Measurements from ENCODE around the gene CAMK4. TPM values are rescaled to one million over a fixed set of nuclear protein-coding genes. Genes with fewer than 3 reads are reported as not detected.
"Not testable (repeated sequence)": the region's sequence is repeated elsewhere in the genome, so short reads cannot be mapped to it uniquely, and the experiment has no call there.

The CAMK4 gene
- total RNA-seq, 4 donors from 2014 or later = 0.75 to 5.6 (median 4.7) TPM

DNA sequence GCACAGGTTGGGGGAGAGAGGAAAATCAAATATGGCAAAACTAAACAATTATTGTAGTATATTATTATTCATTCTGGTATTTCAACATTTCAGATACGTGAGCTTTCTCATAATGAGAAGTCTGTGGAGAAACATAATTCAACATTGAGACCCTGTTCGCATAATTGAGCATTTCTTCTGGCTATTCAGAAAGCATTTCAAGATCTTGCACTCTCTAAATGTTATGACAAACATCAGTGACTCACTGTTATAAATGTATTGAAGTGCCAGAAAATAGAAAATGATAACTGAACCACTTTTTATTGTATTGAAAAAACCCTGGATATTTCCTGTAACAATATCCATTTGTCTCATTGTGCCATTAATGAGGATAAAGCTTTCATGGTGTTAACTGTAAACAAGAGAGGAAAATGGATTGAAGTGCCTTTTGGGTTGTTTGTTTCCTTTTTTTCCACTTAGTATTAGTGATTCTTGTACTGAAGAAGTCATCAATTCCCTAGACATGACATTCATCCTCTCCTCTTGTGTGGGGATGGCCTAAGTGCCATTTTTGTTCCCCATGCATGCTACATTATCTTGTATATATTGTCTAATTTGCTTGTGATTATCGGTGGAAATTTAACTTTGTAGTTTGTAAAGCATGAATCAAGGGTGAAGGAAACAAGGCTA, 124.6 kb downstream of the CAMK4 start:
- Histone ChIP-seq H3K9me3 (no peaks in the 10 kb centered on the region), H3K27me3 (no peaks in the 10 kb centered on the region), H3K36me3 (no peaks in the 10 kb centered on the region), H3K4me3 (no peak overlapping the region), H3K4me1 (no peaks in the 10 kb centered on the region), H3K27ac (no peak overlapping the region)
- in situ Hi-C loops (cut with MboI; ENCODE audit: low pct_ligation_motif_present in 1 of 4, low pct_unique_long_range_greater_than_20kb in 1 of 4, low sequenced_read_pairs in 3 of 4) = no loop called here
- DNase-seq = no peak
- TF ChIP-seq POLR2AphosphoS5 (IDR thresholded peaks at IDR 0.05) (no peak), POLR2A (IDR thresholded peaks at IDR 0.05) (no peak), CTCF (IDR thresholded peaks at IDR 0.05) (no peak), EP300 (IDR thresholded peaks at IDR 0.05; ENCODE audit: low read depth) (no peak)
- WGBS, 2 donors (ENCODE audit: low coverage in 1 of 2) = 74 to 79% methylated on average over 3 of the region's 3 CpGs
- intact Hi-C loops (cut with DNase I; ENCODE audit: low total_unique reads) = no loop called here

- no peak for DNase-seq
- H3K27me3 ChIP-seq = no peaks in the 10 kb centered on the region
- no peaks in the 10 kb centered on the region for H3K9me3 ChIP-seq
- WGBS, 2 donors (ENCODE audit: low coverage in 1 of 2) = 62 to 64% methylated on average over 1 of the region's 1 CpG
- in situ Hi-C loops (cut with MboI; ENCODE audit: low pct_ligation_motif_present in 1 of 4, low pct_unique_long_range_greater_than_20kb in 1 of 4, low sequenced_read_pairs in 3 of 4) (no loop called here), intact Hi-C loops (cut with DNase I; ENCODE audit: low total_unique reads) (no loop called here)
- no peak overlapping the region for H3K4me3 ChIP-seq
- TF ChIP-seq CTCF (IDR thresholded peaks at IDR 0.05) (no peak), POLR2A (IDR thresholded peaks at IDR 0.05) (no peak), EP300 (IDR thresholded peaks at IDR 0.05; ENCODE audit: low read depth) (no peak), POLR2AphosphoS5 (IDR thresholded peaks at IDR 0.05) (no peak)
- no peaks in the 10 kb centered on the region for H3K36me3 ChIP-seq
- H3K27ac ChIP-seq = no peak overlapping the region
- H3K4me1 ChIP-seq = no peaks in the 10 kb centered on the region
Observed at GRCh38 chr5:111349429-111349828, 125.2 kb downstream of the CAMK4 start.

DNA sequence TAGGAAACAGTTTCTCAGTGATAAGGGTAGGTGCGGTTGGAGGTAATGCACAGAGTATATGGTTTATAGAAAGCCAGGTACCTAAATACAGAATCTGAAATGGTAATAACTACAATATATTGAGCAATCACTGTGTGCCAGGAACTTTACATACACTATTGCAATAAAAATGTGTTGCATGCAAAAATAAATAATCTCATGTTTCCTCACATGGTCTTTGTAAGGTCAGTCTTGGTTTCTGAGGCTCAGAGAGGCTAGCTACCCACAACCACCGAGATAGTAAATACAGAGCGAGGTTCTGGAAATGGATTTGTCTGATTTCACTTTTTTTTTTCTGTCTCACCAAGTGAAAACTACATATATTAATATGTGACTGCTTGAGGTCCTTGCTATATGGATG, 128.9 kb downstream of the CAMK4 start:
- Histone ChIP-seq H3K27ac (no peak overlapping the region), H3K27me3 (no peaks in the 10 kb centered on the region), H3K4me1 (no peaks in the 10 kb centered on the region), H3K9me3 (no peaks in the 10 kb centered on the region), H3K36me3 (no peaks in the 10 kb centered on the region), H3K4me3 (no peak overlapping the region)
- no peak for DNase-seq
- intact Hi-C loops (cut with DNase I; ENCODE audit: low total_unique reads) = no loop called here
- WGBS, 2 donors (ENCODE audit: low coverage in 1 of 2) = 81 to 85% methylated on average over 3 of the region's 3 CpGs
- in situ Hi-C loops (cut with MboI; ENCODE audit: low pct_ligation_motif_present in 1 of 4, low pct_unique_long_range_greater_than_20kb in 1 of 4, low sequenced_read_pairs in 3 of 4) = no loop called here
- TF ChIP-seq POLR2A (IDR thresholded peaks at IDR 0.05) (no peak), CTCF (IDR thresholded peaks at IDR 0.05) (no peak), EP300 (IDR thresholded peaks at IDR 0.05; ENCODE audit: low read depth) (no peak), POLR2AphosphoS5 (IDR thresholded peaks at IDR 0.05) (no peak)

- H3K4me1 ChIP-seq; intact Hi-C loops (cut with DNase I; ENCODE audit: low total_unique reads); H3K4me3 ChIP-seq; H3K9me3 ChIP-seq; DNase-seq; H3K27me3 ChIP-seq; in situ Hi-C loops (cut with MboI; ENCODE audit: low pct_ligation_motif_present in 1 of 4, low pct_unique_long_range_greater_than_20kb in 1 of 4, low sequenced_read_pairs in 3 of 4); H3K27ac ChIP-seq; H3K36me3 ChIP-seq: not testable (repeated sequence)
- WGBS, 2 donors (ENCODE audit: low coverage in 1 of 2) = 0 to 40% methylated on average over 1 of the region's 1 CpG
Observed at GRCh38 chr5:111358726-111359125, 134.5 kb downstream of the CAMK4 start.

- in situ Hi-C loops (cut with MboI; ENCODE audit: low pct_ligation_motif_present in 1 of 4, low pct_unique_long_range_greater_than_20kb in 1 of 4, low sequenced_read_pairs in 3 of 4) (no loop called here), intact Hi-C loops (cut with DNase I; ENCODE audit: low total_unique reads) (no loop called here)
- Histone ChIP-seq H3K9me3 (no peaks in the 10 kb centered on the region), H3K27me3 (no peaks in the 10 kb centered on the region), H3K27ac (no peak overlapping the region), H3K4me1 (no peaks in the 10 kb centered on the region), H3K36me3 (no peaks in the 10 kb centered on the region), H3K4me3 (no peak overlapping the region)
- 70 to 71% methylated on average over 1 to 2 of the region's 2 CpGs for WGBS, 2 donors (ENCODE audit: low coverage in 1 of 2)
- TF ChIP-seq POLR2A (IDR thresholded peaks at IDR 0.05) = no peak
- DNase-seq = no peak
Observed at GRCh38 chr5:111360173-111360572, 136.0 kb downstream of the CAMK4 start.

Data from transverse colon (tissue), 4 donors.